Naive B cell (primary cell): ENCODE measurements around the gene ATG4A. TPM values are rescaled to one million over a fixed set of nuclear protein-coding genes. Genes with fewer than 3 reads are reported as not detected.

Experiments
- ATAC-seq, 2 donors: fragments of 150-1000 bp; cut with Tn5 transposase; 2 replicates each; pipeline ENCODE4 v1.10.0; 2021; ENCODE audit warnings: low read depth in 2 of 2, mild to moderate bottlenecking in 2 of 2, moderate library complexity in 2 of 2
- DNase-seq: peaks from one replicate; pipeline ENCODE4 v3.0.0; 2022
- H3K27ac Mint-ChIP-seq, 6 donors: one replicate each; pipeline ENCODE4 v1.8.0; 2020 to 2022; ENCODE audit warnings: mild to moderate bottlenecking in 6 of 6, mixed read lengths in 6 of 6, moderate library complexity in 5 of 6, inconsistent platforms in 2 of 6
- H3K27me3 Mint-ChIP-seq, 3 donors: one replicate each; pipeline ENCODE4 v1.8.0; 2021 to 2022; ENCODE audit warnings: mixed read lengths in 3 of 3, mild to moderate bottlenecking in 1 of 3
- H3K36me3 Mint-ChIP-seq, 2 donors: one replicate each; pipeline ENCODE4 v1.8.0; 2020 to 2022; ENCODE audit warnings: mixed read lengths in 2 of 2, inconsistent platforms in 1 of 2, mild to moderate bottlenecking in 1 of 2
- H3K4me1 Mint-ChIP-seq, 3 donors: one replicate each; pipeline ENCODE4 v1.8.0; 2020 to 2022; ENCODE audit warnings: mixed read lengths in 3 of 3, inconsistent platforms in 1 of 3, mild to moderate bottlenecking in 1 of 3, moderate library complexity in 1 of 3
- H3K4me3 Mint-ChIP-seq, 8 donors: one replicate each; pipeline ENCODE4 v1.8.0; 2020 to 2022; ENCODE audit warnings: mild to moderate bottlenecking in 8 of 8, mixed read lengths in 8 of 8, moderate library complexity in 8 of 8, inconsistent platforms in 2 of 8
- H3K9me3 Mint-ChIP-seq, 7 donors: one replicate each; pipeline ENCODE4 v1.8.0; 2020 to 2022; ENCODE audit warnings: mixed read lengths in 7 of 7, mild to moderate bottlenecking in 5 of 7, inconsistent platforms in 2 of 7, moderate library complexity in 1 of 7
- polyA plus RNA-seq, 6 donors: library from polyadenylated mRNA; unstranded; fragments of 300-500 nt; fragmentation: Illumina TruSeq; gene quantifications; one replicate each; pipeline ENCODE4 v1.2.3, GENCODE V29; 2021; ENCODE audit warnings: low read depth in 6 of 6

The ATG4A gene
- polyA plus RNA-seq, 6 donors from 2014 or later: 11.8 to 31.1 (median 18.4) TPM

DNA sequence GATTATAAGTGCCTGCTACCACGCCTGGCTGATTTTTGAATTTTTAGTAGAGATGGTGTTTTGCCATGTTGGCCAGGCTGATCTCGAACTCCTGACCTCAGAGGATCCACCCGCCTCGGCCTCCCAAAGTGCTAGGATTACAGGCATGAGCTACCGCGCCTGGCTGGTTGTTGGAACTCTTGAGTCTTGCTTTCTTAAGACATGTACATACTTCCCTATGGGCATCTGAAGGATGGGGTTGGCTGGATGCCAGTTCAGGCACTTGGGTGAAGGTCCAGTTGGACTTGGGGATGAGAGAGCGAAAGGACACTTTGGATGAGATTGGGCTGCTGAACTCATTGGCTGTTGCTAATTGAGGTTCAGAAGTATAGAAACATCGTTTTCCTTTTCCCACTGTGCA lies 40.5 kb downstream of the ATG4A start:
- Mint-ChIP-seq H3K27me3 (no peaks in the 10 kb centered on the region), H3K27ac (no peak overlapping the region), H3K9me3 (no peaks in the 10 kb centered on the region), H3K36me3 (peaks cover 0 to 19% of the 10 kb centered on the region in 2 donors), H3K4me1 (no peaks in the 10 kb centered on the region), H3K4me3 (no peak overlapping the region)
- no peak for ATAC-seq
- no peak for DNase-seq

DNA sequence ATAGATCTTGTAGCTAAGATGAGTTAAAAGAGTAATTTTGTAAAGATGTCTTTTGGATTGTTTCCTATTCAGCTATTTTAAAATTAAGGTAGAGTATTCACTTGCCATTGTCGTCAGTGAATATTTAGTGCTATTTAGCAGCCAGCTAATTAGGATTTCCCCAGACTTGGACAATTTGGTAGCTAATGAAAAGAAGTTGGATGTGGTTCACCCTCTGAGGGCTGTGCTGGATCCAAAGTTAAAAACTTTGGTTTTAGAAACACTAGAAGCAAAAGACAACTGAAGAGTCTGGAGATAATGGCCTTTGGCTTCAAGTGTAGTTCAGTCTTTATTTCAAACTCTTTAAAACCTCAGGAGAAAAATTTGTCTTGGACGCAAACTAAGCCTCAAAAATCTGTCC lies 41.3 kb downstream of the ATG4A start:
- no peak overlapping the region for H3K4me3 Mint-ChIP-seq
- H3K4me1 Mint-ChIP-seq: no peaks in the 10 kb centered on the region
- DNase-seq (no peak), ATAC-seq (no peak)
- no peaks in the 10 kb centered on the region for H3K27me3 Mint-ChIP-seq
- peaks cover 3 to 21% of the 10 kb centered on the region in 2 donors for H3K36me3 Mint-ChIP-seq
- H3K27ac Mint-ChIP-seq: no peak overlapping the region
- no peaks in the 10 kb centered on the region for H3K9me3 Mint-ChIP-seq

DNA sequence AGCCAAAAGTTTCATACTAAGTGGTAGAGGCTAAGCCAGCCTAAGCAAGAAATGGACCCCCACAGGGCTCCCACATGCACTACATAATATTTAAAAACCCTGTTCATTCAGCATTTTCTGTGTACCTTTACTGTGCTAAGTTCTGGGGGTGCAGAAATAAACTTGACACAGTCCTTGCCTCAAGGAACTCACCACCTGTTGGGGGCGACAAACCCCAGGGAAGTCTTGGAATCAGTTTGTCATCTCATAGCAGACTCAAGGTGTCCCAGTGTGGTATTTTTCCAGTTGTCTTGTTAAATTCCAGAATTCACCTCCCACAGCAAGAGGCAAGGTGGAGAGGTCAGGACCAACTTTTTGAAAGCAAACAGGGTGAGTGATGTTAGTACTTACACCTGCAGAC lies 43.1 kb downstream of the ATG4A start:
- Mint-ChIP-seq H3K27ac (no peak overlapping the region), H3K4me1 (no peaks in the 10 kb centered on the region), H3K36me3 (peaks cover 17 to 22% of the 10 kb centered on the region in 2 donors), H3K27me3 (no peaks in the 10 kb centered on the region), H3K4me3 (no peak overlapping the region), H3K9me3 (peaks cover 0 to 3% (median 0%) of the 10 kb centered on the region in 7 donors)
- ATAC-seq (no peak), DNase-seq (no peak)

- DNase-seq: no peak
- H3K27ac Mint-ChIP-seq: no peak overlapping the region
- H3K9me3 Mint-ChIP-seq: peaks cover 0 to 3% (median 0%) of the 10 kb centered on the region in 7 donors
- H3K4me1 Mint-ChIP-seq: no peaks in the 10 kb centered on the region
- H3K27me3 Mint-ChIP-seq: no peaks in the 10 kb centered on the region
- no peak overlapping the region for H3K4me3 Mint-ChIP-seq
- no peak for ATAC-seq
- H3K36me3 Mint-ChIP-seq: peaks cover 8 to 17% of the 10 kb centered on the region in 2 donors
These were observed 47.5 kb downstream of the ATG4A start for GRCh38 chrX:108138814-108139702.

DNA sequence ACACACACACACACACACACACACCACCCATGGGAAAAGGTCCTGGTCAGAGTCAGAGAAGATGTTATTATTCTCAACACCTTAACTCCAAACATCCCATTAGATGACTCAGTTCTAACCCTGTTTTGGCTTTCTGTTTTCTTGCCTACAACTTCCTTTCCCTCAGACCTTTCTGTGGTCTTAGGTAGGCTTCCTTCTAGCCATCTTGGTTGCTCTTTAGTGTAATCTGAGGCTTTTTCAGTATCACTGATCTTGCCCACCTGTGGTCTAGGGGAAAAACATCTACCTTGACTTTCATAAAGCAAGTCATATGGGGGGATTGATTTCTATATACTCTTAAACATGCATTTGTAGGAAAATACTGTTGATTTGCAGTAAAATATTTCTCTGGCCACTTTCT lies 56.9 kb downstream of the ATG4A start:
- H3K4me1 Mint-ChIP-seq: no peaks in the 10 kb centered on the region
- ATAC-seq: no peak
- no peak for DNase-seq
- peaks cover 0 to 5% (median 0%) of the 10 kb centered on the region in 7 donors for H3K9me3 Mint-ChIP-seq
- peak overlapping the region in 1 of 6 donors; percentile 12 for H3K27ac Mint-ChIP-seq
- peaks cover 7 to 9% of the 10 kb centered on the region in 2 donors for H3K36me3 Mint-ChIP-seq
- H3K4me3 Mint-ChIP-seq: no peak overlapping the region
- no peaks in the 10 kb centered on the region for H3K27me3 Mint-ChIP-seq

GRCh38 chrX:108156082-108156481 lies 64.5 kb downstream of the ATG4A start:
- Mint-ChIP-seq H3K9me3 (no peaks in the 10 kb centered on the region), H3K4me3 (no peak overlapping the region), H3K4me1 (no peaks in the 10 kb centered on the region), H3K27ac (no peak overlapping the region), H3K36me3 (no peaks in the 10 kb centered on the region), H3K27me3 (no peaks in the 10 kb centered on the region)
- DNase-seq: no peak
- no peak for ATAC-seq

GRCh38 chrX:108156934-108157466 lies 65.4 kb downstream of the ATG4A start:
- no peaks in the 10 kb centered on the region for H3K36me3 Mint-ChIP-seq
- H3K9me3 Mint-ChIP-seq: no peaks in the 10 kb centered on the region
- ATAC-seq (no peak), DNase-seq (no peak)
- no peaks in the 10 kb centered on the region for H3K4me1 Mint-ChIP-seq
- H3K27ac Mint-ChIP-seq: no peak overlapping the region
- no peaks in the 10 kb centered on the region for H3K27me3 Mint-ChIP-seq
- H3K4me3 Mint-ChIP-seq: no peak overlapping the region

DNA sequence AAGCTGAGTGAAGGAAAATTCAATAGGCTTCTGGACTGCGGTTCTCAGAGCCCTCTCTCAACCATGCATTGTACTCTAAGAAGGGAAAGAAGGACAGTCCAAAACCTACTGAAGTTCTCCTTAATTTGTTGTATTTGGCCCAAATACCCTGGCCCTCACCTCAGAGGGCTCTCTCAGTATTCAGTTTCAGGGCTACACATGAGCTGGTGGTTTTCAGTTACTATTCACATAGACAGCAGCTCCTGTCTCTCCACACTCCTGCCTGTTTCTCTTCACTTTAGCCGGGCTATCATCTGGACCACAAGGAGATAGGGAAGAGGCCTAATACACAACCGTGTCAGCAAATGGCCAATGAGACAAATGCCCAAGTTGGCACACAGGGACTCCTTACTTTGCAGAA lies 66.0 kb downstream of the ATG4A start:
- H3K27ac Mint-ChIP-seq: no peak overlapping the region
- ATAC-seq (no peak), DNase-seq (no peak)
- H3K4me3 Mint-ChIP-seq: no peak overlapping the region
- H3K36me3 Mint-ChIP-seq: no peaks in the 10 kb centered on the region
- peaks cover 0 to 4% (median 0%) of the 10 kb centered on the region in 3 donors for H3K4me1 Mint-ChIP-seq
- H3K9me3 Mint-ChIP-seq: no peaks in the 10 kb centered on the region
- H3K27me3 Mint-ChIP-seq: no peaks in the 10 kb centered on the region

DNA sequence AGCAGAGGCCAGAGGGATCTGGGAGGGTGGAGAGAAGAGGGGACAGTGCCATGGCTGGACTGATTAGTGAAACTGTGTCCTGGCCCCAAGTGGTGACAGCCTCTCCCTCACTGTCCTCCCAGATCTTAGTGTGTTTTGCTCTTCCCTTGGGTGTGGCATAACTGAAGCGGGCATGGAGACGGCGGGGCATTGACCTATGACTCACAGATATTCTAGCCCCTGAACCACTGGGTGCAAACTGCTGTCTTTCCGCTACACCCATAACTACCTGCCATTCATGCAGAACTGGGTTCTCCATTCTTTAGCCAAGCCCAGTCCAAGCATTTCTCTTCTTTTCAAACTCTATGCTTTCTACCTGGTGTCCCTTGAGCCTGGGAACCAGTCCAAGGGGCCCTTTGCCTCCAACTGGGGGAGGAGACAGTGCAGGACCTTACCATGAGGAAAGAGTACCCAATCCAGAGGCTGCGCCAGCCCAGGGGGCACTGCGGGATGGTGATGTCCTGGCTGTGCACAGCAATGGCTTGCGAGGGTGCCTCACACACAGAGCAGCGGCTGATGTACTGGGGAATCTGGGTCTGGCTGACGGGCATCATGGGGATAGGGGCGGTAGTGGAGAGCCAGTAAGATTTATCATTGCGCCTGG lies 67.6 kb downstream of the ATG4A start:
- Mint-ChIP-seq H3K27me3 (peaks cover 0 to 5% (median 0%) of the 10 kb centered on the region in 3 donors), H3K4me3 (no peak overlapping the region), H3K36me3 (no peaks in the 10 kb centered on the region), H3K9me3 (peaks cover 0 to 5% (median 2%) of the 10 kb centered on the region in 7 donors), H3K4me1 (peaks cover 0 to 4% (median 0%) of the 10 kb centered on the region in 3 donors), H3K27ac (peak overlapping the region in 1 of 6 donors; percentile 13)
- DNase-seq: no peak
- ATAC-seq: no peak

DNA sequence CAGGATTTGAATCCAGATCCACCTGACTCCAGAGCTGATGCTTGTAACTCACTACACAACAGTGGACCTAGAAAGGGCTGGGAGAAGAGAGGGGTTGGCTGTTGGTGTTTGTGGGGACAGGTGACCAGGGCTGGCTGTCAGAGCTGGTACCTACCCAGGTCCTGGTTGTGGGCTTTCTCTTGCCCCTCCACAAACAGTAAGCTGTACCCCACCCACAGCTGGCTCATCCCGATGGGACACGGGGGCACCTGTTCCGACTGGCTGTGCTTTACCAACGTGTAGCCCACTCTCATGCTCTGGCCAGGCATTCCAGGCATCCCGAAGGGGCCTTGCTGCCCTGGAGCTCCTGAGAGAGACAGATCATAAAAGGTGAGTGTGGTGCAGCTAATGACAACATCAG lies 68.7 kb downstream of the ATG4A start:
- peaks cover 0 to 5% (median 2%) of the 10 kb centered on the region in 7 donors for H3K9me3 Mint-ChIP-seq
- peaks cover 0 to 5% (median 0%) of the 10 kb centered on the region in 3 donors for H3K27me3 Mint-ChIP-seq
- DNase-seq (no peak), ATAC-seq (no peak)
- no peak overlapping the region for H3K27ac Mint-ChIP-seq
- no peak overlapping the region for H3K4me3 Mint-ChIP-seq
- peaks cover 0 to 4% (median 0%) of the 10 kb centered on the region in 3 donors for H3K4me1 Mint-ChIP-seq
- H3K36me3 Mint-ChIP-seq: no peaks in the 10 kb centered on the region

- no peak overlapping the region for H3K4me3 Mint-ChIP-seq
- H3K27ac Mint-ChIP-seq: peak overlapping the region in 1 of 6 donors; percentile 97
These were observed 70.7 kb downstream of the ATG4A start for GRCh38 chrX:108162265-108162664.

DNA sequence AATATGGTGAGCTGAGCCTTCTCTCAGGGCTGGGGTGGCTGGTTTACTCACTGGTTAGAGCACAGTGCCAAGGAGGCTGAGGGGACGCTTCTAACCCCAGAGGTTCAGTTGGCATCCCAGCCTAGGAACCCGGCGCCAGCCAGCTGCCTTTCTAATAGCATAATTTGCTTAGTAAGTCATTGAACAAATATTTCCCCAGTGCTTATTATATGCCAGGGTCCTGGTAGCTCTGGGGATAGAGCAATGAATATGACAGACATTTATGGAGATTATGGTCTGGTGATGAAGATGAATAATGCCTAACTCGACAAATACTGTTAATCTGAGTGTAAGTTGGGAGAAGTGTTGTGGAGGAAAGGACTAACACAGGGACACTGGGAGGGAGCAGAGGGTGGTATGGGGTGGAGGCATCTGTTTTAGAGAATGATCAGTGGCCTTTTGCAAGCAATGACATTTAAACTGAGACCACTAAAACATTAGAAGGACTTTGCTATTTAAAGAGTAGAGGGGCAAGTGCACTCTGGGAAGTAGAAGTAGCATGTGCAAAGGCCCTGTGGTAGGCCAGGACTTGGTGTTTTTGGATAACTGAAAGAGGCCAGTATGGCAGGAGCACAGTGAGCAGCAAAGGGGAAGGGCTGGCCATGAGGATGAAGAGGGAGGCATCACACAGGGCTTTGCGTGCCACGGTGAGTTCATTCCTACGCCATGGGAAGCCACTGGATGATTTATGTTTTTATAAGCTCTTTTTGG lies 71.9 kb downstream of the ATG4A start:
- peak overlapping the region in 1 of 8 donors; percentile 18 for H3K4me3 Mint-ChIP-seq
- no peaks in the 10 kb centered on the region for H3K36me3 Mint-ChIP-seq
- H3K27ac Mint-ChIP-seq: no peak overlapping the region
- DNase-seq: no peak
- peaks cover 0 to 4% (median 0%) of the 10 kb centered on the region in 3 donors for H3K4me1 Mint-ChIP-seq
- no peak for ATAC-seq
- H3K27me3 Mint-ChIP-seq: peaks cover 0 to 5% (median 0%) of the 10 kb centered on the region in 3 donors
- H3K9me3 Mint-ChIP-seq: peaks cover 0 to 5% (median 2%) of the 10 kb centered on the region in 7 donors

More at GRCh38 chrX:108162265-108162664, 70.7 kb downstream of the ATG4A start:
- H3K4me1 Mint-ChIP-seq: peaks cover 0 to 4% (median 0%) of the 10 kb centered on the region in 3 donors
- no peaks in the 10 kb centered on the region for H3K36me3 Mint-ChIP-seq
- DNase-seq: no peak
- H3K9me3 Mint-ChIP-seq: peaks cover 0 to 5% (median 2%) of the 10 kb centered on the region in 7 donors
- no peak for ATAC-seq
- H3K27me3 Mint-ChIP-seq: peaks cover 0 to 5% (median 0%) of the 10 kb centered on the region in 3 donors
